ENCODE results near the gene TCEANC2. TPM values are rescaled to one million over a fixed set of nuclear protein-coding genes. Genes with fewer than 3 reads are reported as not detected.
"Not testable (repeated sequence)": the region's sequence is repeated elsewhere in the genome, so short reads cannot be mapped to it uniquely, and the experiment has no call there.

The TCEANC2 gene
- total RNA-seq, 1 experiment from 2014 or later = 1.9 TPM

- H3K27ac Mint-ChIP-seq (ENCODE audit: unreplicated experiment) = no peak overlapping the region
- Histone ChIP-seq H3K27me3 (replicated peaks; ENCODE audit: control insufficient read depth, insufficient read depth, low read length) (no peaks in the 10 kb centered on the region), H3K4me3 (ENCODE audit: low read depth, low read length) (no peak overlapping the region), H3K36me3 (ENCODE audit: control insufficient read depth, insufficient read depth, low read length) (no peaks in the 10 kb centered on the region), H3K9me3 (no peaks in the 10 kb centered on the region), H3K4me1 (peaks cover 7% of the 10 kb centered on the region; the same call in 1 of the 2 replicates)
- intact Hi-C loops (cut with micrococcal nuclease; ENCODE audit: unreplicated experiment) = no loop called here
- no peak for DNase-seq
- no peaks in the 10 kb centered on the region for H3K36me3 Mint-ChIP-seq (ENCODE audit: insufficient read depth, unreplicated experiment)
- POLR2A ChIA-PET = no interaction called here
- H3K27me3 Mint-ChIP-seq (ENCODE audit: insufficient read depth, unreplicated experiment) = no peaks in the 10 kb centered on the region
- peaks cover 11% of the 10 kb centered on the region for H3K4me1 Mint-ChIP-seq (ENCODE audit: low read depth, unreplicated experiment)
- TF ChIP-seq, protein P1, sequence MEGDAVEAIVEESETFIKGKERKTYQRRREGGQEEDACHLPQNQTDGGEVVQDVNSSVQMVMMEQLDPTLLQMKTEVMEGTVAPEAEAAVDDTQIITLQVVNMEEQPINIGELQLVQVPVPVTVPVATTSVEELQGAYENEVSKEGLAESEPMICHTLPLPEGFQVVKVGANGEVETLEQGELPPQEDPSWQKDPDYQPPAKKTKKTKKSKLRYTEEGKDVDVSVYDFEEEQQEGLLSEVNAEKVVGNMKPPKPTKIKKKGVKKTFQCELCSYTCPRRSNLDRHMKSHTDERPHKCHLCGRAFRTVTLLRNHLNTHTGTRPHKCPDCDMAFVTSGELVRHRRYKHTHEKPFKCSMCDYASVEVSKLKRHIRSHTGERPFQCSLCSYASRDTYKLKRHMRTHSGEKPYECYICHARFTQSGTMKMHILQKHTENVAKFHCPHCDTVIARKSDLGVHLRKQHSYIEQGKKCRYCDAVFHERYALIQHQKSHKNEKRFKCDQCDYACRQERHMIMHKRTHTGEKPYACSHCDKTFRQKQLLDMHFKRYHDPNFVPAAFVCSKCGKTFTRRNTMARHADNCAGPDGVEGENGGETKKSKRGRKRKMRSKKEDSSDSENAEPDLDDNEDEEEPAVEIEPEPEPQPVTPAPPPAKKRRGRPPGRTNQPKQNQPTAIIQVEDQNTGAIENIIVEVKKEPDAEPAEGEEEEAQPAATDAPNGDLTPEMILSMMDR (IDR thresholded peaks at IDR 0.05; ENCODE audit: insufficient read depth in 1 of 2, low read depth in 1 of 2, low read length in 1 of 2, severe bottlenecking in 1 of 2, unreplicated experiment in 1 of 2) = no peak
- H3K4me3 Mint-ChIP-seq (ENCODE audit: unreplicated experiment) = no peak overlapping the region
- CTCF ChIA-PET = no interaction called here
- no peaks in the 10 kb centered on the region for H3K9me3 Mint-ChIP-seq (ENCODE audit: unreplicated experiment)
- BruUV-seq (replicated peaks) = no TSS peak
These were observed 38.3 kb downstream of the TCEANC2 start for GRCh38 chr1:54091666-54092065.

DNA sequence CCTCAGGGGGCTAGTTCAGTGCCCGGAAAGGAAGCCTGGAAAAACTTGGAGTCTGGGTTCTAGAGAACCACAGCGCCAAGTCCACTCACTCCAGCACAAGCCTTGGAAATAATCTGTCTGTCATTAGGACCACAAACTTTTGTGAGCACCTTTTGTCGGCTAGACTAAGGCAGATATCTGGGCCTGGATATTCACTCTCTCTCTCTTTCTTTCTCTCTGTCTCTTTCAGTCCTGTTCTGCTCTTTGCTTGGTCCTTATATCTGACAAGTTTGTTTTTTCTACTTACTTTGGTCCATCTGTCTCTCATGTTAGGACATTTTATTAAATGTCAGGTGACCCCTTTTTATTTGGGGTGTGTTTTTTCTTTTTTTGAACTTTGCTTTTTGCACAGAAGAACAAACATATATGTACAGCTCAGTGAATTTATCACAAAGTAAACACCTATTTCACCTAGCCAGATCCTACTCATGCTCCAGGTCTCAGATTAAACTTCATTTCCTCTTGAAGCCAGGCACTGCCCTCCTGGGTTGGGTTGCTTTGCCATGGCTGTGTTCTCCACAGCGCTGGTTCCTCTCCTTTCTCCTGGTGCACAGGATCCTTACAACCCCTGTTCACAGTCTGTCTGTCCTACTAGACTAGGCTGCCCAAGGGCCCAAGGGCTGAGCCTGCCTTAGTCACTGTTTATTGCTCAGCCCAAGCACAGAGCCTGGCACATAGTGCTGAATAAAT lies 40.8 kb downstream of the TCEANC2 start:
- TF ChIP-seq, protein P1 (IDR thresholded peaks at IDR 0.05; ENCODE audit: insufficient read depth in 1 of 2, low read depth in 1 of 2, low read length in 1 of 2, severe bottlenecking in 1 of 2, unreplicated experiment in 1 of 2) = no peak
- BruUV-seq (replicated peaks) = no TSS peak
- peak overlapping the region; percentile 13 for H3K27ac Mint-ChIP-seq (ENCODE audit: unreplicated experiment)
- H3K9me3 ChIP-seq = no peaks in the 10 kb centered on the region
- no peaks in the 10 kb centered on the region for H3K36me3 Mint-ChIP-seq (ENCODE audit: insufficient read depth, unreplicated experiment)
- H3K36me3 ChIP-seq (ENCODE audit: control insufficient read depth, insufficient read depth, low read length) = no peaks in the 10 kb centered on the region
- H3K9me3 Mint-ChIP-seq (ENCODE audit: unreplicated experiment) = no peaks in the 10 kb centered on the region
- peaks cover 11% of the 10 kb centered on the region for H3K4me1 Mint-ChIP-seq (ENCODE audit: low read depth, unreplicated experiment)
- no peaks in the 10 kb centered on the region for H3K27me3 ChIP-seq (replicated peaks; ENCODE audit: control insufficient read depth, insufficient read depth, low read length)
- H3K27me3 Mint-ChIP-seq (ENCODE audit: insufficient read depth, unreplicated experiment) = no peaks in the 10 kb centered on the region
- CTCF ChIA-PET = interaction anchor here (1.2 kb wide), 1 partner anchor 12 kb away, joined by 4 read pairs; no protein-coding TSS in a partner anchor
- no peak for DNase-seq
- POLR2A ChIA-PET = no interaction called here
- H3K4me1 ChIP-seq = peaks cover 7% of the 10 kb centered on the region; the same call in 1 of the 2 replicates
- H3K4me3 ChIP-seq (ENCODE audit: low read depth, low read length) = no peak overlapping the region
- intact Hi-C loops (cut with micrococcal nuclease; ENCODE audit: unreplicated experiment) = no loop called here
- H3K4me3 Mint-ChIP-seq (ENCODE audit: unreplicated experiment) = no peak overlapping the region

GRCh38 chr1:54094730-54095105 lies 41.3 kb downstream of the TCEANC2 start:
- H3K4me3 ChIP-seq (ENCODE audit: low read depth, low read length); H3K27me3 ChIP-seq (replicated peaks; ENCODE audit: control insufficient read depth, insufficient read depth, low read length); POLR2A ChIA-PET; H3K9me3 Mint-ChIP-seq (ENCODE audit: unreplicated experiment); BruUV-seq (replicated peaks); H3K27me3 Mint-ChIP-seq (ENCODE audit: insufficient read depth, unreplicated experiment); DNase-seq; H3K9me3 ChIP-seq; H3K36me3 ChIP-seq (ENCODE audit: control insufficient read depth, insufficient read depth, low read length); H3K4me3 Mint-ChIP-seq (ENCODE audit: unreplicated experiment); H3K4me1 ChIP-seq; intact Hi-C loops (cut with micrococcal nuclease; ENCODE audit: unreplicated experiment); H3K36me3 Mint-ChIP-seq (ENCODE audit: insufficient read depth, unreplicated experiment): not testable (repeated sequence)
- CTCF ChIA-PET = interaction anchor here (1.2 kb wide), 1 partner anchor 13 kb away, joined by 4 read pairs; no protein-coding TSS in a partner anchor
- H3K27ac Mint-ChIP-seq (ENCODE audit: unreplicated experiment) = peak overlapping the region; percentile 13
- peaks cover 11% of the 10 kb centered on the region for H3K4me1 Mint-ChIP-seq (ENCODE audit: low read depth, unreplicated experiment)

Measured in Caco-2 (cell line).